ENCODE results near the gene ARHGEF2. TPM values are rescaled to one million over a fixed set of nuclear protein-coding genes. Genes with fewer than 3 reads are reported as not detected.

ARHGEF2 gene
- total and polyA plus RNA-seq, 2 of the 13 experiments (the other 11 are each of a cell fraction or from before 2014, with no cell fraction given) = 16.1 to 32.1 TPM

GRCh38 chr1:155999964-156000363 is 21.6 kb upstream of the ARHGEF2 start:
- Histone ChIP-seq H3K4me1 (ENCODE audit: insufficient read depth, low read length) (peaks cover 60% of the 10 kb centered on the region), H3K4me3 (replicated peaks in 1 of 3; ENCODE audit: insufficient read depth in 1 of 3, low read depth in 2 of 3, low read length in 3 of 3) (no peak overlapping the region), H3K27me3 (ENCODE audit: control insufficient read depth in 1 of 2, insufficient read depth in 2 of 2, low read length in 2 of 2) (no peaks in the 10 kb centered on the region), H3K9ac (ENCODE audit: insufficient read depth, low read depth, low read length) (no peak overlapping the region), H3K9me3 (ENCODE audit: low read length) (no peaks in the 10 kb centered on the region), H3K4me2 (ENCODE audit: low read depth, low read length) (no peak overlapping the region), H2AFZ (ENCODE audit: low read length) (no peak overlapping the region), H3K27ac (ENCODE audit: extremely low read length, insufficient read depth, low read length) (no peak overlapping the region), H3K36me3 (replicated peaks in 1 of 2; ENCODE audit: control insufficient read depth in 1 of 2, insufficient read depth in 2 of 2, low read length in 2 of 2) (no peaks in the 10 kb centered on the region), H4K20me1 (ENCODE audit: insufficient read depth, low read length) (no peaks in the 10 kb centered on the region), H3K79me2 (ENCODE audit: insufficient read depth, low read length) (no peaks in the 10 kb centered on the region)
- BruUV-seq (replicated peaks) = no TSS peak
- TF ChIP-seq ZNF264 (CRISPR knock-in tag; IDR thresholded peaks at IDR 0.05) (no peak), MAFG (CRISPR knock-in tag; IDR thresholded peaks at IDR 0.05) (no peak), KDM3A (CRISPR knock-in tag; IDR thresholded peaks at IDR 0.05; ENCODE audit: low read depth) (no peak), ZMYM3 (CRISPR knock-in tag; IDR thresholded peaks at IDR 0.05) (no peak), CBFB (CRISPR knock-in tag; IDR thresholded peaks at IDR 0.05) (no peak), AHR (CRISPR knock-in tag; IDR thresholded peaks at IDR 0.05) (no peak), ZNF644 (CRISPR knock-in tag; IDR thresholded peaks at IDR 0.05; ENCODE audit: low read depth) (no peak), FOXK2 (IDR thresholded peaks at IDR 0.05) (no peak)
- in situ Hi-C loops (cut with HindIII; ENCODE audit: extremely low pct_ligation_motif_present, low pct_unique_long_range_greater_than_20kb) = no loop called here
- intact Hi-C loops (cut with micrococcal nuclease; ENCODE audit: unreplicated experiment) = loop anchor here (10.0 kb wide), 1 partner anchor 65 kb away; the partner anchor contains the start of gene RAB25
- 89% methylated on average over 1 of the region's 1 CpG for WGBS (ENCODE audit: low lambda C conversion rate)
- DNase-seq (ENCODE audit: low spot score) (no peak), FAIRE-seq (no peak), ATAC-seq (no peak)
- ChIA-PET CTCF (ENCODE audit: low intra/inter-chr PET ratio, low total read pairs) (interaction anchor here (0.6 kb wide), 1 partner anchor 230 kb away, joined by 3 read pairs; no protein-coding TSS in a partner anchor), POLR2A (interaction anchor here (2.7 kb wide), 1 partner anchor 55 kb away, joined by 14 read pairs; no protein-coding TSS in a partner anchor)

GRCh38 chr1:155996166-155996565 is 17.8 kb upstream of the ARHGEF2 start:
- Histone ChIP-seq H4K20me1 (ENCODE audit: insufficient read depth, low read length) (no peaks in the 10 kb centered on the region), H2AFZ (ENCODE audit: low read length) (no peak overlapping the region), H3K79me2 (ENCODE audit: insufficient read depth, low read length) (no peaks in the 10 kb centered on the region), H3K4me3 (replicated peaks in 1 of 3; ENCODE audit: insufficient read depth in 1 of 3, low read depth in 2 of 3, low read length in 3 of 3) (no peak overlapping the region), H3K4me2 (ENCODE audit: low read depth, low read length) (no peak overlapping the region), H3K4me1 (ENCODE audit: insufficient read depth, low read length) (peaks cover 56% of the 10 kb centered on the region), H3K9ac (ENCODE audit: insufficient read depth, low read depth, low read length) (no peak overlapping the region), H3K9me3 (ENCODE audit: low read length) (no peaks in the 10 kb centered on the region), H3K27me3 (ENCODE audit: control insufficient read depth in 1 of 2, insufficient read depth in 2 of 2, low read length in 2 of 2) (no peaks in the 10 kb centered on the region), H3K36me3 (replicated peaks in 1 of 2; ENCODE audit: control insufficient read depth in 1 of 2, insufficient read depth in 2 of 2, low read length in 2 of 2) (no peaks in the 10 kb centered on the region), H3K27ac (ENCODE audit: extremely low read length, insufficient read depth, low read length) (no peak overlapping the region)
- no TSS peak for BruUV-seq (replicated peaks)
- ATAC-seq = no peak
- in situ Hi-C loops (cut with HindIII; ENCODE audit: extremely low pct_ligation_motif_present, low pct_unique_long_range_greater_than_20kb) = no loop called here
- ChIA-PET POLR2A (no interaction called here), CTCF (ENCODE audit: low intra/inter-chr PET ratio, low total read pairs) (no interaction called here)
- intact Hi-C loops (cut with micrococcal nuclease; ENCODE audit: unreplicated experiment) = no loop called here
- FAIRE-seq = no peak
- WGBS (ENCODE audit: low lambda C conversion rate) = 36% methylated on average over 2 of the region's 2 CpGs
- TF ChIP-seq ZNF790 (CRISPR knock-in tag; IDR thresholded peaks at IDR 0.05; ENCODE audit: borderline replicate concordance) = no peak
- no peak for TF ChIP-seq NR2F2 (IDR thresholded peaks at IDR 0.05; ENCODE audit: borderline replicate concordance, low read depth)
- no peak for TF ChIP-seq TAF1 (CRISPR knock-in tag; IDR thresholded peaks at IDR 0.05)
- TF ChIP-seq, protein P1, sequence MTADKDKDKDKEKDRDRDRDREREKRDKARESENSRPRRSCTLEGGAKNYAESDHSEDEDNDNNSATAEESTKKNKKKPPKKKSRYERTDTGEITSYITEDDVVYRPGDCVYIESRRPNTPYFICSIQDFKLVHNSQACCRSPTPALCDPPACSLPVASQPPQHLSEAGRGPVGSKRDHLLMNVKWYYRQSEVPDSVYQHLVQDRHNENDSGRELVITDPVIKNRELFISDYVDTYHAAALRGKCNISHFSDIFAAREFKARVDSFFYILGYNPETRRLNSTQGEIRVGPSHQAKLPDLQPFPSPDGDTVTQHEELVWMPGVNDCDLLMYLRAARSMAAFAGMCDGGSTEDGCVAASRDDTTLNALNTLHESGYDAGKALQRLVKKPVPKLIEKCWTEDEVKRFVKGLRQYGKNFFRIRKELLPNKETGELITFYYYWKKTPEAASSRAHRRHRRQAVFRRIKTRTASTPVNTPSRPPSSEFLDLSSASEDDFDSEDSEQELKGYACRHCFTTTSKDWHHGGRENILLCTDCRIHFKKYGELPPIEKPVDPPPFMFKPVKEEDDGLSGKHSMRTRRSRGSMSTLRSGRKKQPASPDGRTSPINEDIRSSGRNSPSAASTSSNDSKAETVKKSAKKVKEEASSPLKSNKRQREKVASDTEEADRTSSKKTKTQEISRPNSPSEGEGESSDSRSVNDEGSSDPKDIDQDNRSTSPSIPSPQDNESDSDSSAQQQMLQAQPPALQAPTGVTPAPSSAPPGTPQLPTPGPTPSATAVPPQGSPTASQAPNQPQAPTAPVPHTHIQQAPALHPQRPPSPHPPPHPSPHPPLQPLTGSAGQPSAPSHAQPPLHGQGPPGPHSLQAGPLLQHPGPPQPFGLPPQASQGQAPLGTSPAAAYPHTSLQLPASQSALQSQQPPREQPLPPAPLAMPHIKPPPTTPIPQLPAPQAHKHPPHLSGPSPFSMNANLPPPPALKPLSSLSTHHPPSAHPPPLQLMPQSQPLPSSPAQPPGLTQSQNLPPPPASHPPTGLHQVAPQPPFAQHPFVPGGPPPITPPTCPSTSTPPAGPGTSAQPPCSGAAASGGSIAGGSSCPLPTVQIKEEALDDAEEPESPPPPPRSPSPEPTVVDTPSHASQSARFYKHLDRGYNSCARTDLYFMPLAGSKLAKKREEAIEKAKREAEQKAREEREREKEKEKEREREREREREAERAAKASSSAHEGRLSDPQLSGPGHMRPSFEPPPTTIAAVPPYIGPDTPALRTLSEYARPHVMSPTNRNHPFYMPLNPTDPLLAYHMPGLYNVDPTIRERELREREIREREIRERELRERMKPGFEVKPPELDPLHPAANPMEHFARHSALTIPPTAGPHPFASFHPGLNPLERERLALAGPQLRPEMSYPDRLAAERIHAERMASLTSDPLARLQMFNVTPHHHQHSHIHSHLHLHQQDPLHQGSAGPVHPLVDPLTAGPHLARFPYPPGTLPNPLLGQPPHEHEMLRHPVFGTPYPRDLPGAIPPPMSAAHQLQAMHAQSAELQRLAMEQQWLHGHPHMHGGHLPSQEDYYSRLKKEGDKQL (CRISPR knock-in tag; IDR thresholded peaks at IDR 0.05; ENCODE audit: low read depth) = no peak
- no peak for DNase-seq (ENCODE audit: low spot score)

Data from HepG2 (cell line).